ENCODE results near the gene EVX2.

The EVX2 gene

DNA sequence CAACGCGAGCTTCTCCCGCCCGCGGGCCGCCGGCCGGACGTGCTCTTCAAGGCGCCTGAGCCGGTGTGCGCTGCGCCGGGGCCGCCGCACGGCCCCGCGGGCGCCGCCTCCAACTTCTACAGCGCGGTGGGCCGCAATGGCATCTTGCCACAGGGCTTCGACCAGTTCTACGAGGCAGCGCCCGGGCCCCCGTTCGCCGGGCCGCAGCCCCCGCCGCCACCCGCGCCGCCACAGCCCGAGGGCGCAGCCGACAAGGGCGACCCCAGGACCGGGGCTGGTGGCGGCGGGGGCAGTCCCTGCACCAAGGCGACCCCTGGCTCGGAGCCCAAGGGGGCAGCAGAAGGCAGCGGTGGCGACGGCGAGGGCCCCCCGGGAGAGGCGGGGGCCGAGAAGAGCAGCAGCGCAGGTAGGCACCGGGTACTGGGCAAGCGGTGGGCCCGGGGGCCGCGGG, 24.0 kb upstream of the EVX2 start:
- no peak for DNase-seq (ENCODE audit: low read depth)

DNA sequence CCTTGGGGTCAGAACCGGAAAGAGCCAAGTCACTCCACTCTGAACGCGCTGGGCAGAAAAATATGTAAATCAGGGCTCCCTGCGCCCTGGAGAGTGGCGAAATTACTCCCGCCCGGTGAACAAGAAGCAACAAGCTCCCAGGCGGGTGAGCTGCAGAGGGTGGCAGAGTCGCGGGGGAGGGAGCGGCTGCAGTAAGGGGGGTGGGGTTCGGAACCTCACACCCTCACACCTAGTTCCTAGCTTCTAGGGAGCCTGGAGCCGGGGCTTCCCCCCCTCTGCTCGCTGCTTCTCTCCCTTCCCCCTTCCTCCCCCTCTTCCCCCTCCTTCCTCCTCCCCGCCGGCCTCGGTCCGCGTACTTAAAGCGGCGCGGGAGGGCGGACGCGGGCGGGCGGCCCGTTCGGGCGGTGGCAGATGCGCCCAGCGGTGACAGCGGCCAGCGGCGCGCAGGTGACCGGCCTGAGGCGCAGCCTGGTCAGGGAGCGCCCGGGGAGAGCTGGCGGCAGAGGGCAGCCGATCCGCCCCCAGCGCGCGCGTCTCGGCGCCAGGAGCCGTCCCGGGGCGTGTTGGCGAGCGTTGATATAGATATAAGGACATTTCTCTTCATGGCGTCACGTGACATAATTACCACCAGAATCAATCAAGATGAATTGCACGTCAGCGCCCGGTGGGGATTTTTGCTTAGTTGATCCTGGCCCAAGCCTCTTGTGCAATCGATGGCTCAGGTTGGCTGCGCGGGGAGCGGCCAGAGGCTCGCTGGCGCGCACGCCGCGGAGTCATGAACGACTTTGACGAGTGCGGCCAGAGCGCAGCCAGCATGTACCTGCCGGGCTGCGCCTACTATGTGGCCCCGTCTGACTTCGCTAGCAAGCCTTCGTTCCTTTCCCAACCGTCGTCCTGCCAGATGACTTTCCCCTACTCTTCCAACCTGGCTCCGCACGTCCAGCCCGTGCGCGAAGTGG, 23.1 kb upstream of the EVX2 start, which contains the start of gene HOXD11:
Gene HOXD11 (plus strand): TSS at position 700 of the 959 bp plus-strand sequence. CDS start 76 bp downstream, at position 776.
- no peak for DNase-seq (ENCODE audit: low read depth)

DNA sequence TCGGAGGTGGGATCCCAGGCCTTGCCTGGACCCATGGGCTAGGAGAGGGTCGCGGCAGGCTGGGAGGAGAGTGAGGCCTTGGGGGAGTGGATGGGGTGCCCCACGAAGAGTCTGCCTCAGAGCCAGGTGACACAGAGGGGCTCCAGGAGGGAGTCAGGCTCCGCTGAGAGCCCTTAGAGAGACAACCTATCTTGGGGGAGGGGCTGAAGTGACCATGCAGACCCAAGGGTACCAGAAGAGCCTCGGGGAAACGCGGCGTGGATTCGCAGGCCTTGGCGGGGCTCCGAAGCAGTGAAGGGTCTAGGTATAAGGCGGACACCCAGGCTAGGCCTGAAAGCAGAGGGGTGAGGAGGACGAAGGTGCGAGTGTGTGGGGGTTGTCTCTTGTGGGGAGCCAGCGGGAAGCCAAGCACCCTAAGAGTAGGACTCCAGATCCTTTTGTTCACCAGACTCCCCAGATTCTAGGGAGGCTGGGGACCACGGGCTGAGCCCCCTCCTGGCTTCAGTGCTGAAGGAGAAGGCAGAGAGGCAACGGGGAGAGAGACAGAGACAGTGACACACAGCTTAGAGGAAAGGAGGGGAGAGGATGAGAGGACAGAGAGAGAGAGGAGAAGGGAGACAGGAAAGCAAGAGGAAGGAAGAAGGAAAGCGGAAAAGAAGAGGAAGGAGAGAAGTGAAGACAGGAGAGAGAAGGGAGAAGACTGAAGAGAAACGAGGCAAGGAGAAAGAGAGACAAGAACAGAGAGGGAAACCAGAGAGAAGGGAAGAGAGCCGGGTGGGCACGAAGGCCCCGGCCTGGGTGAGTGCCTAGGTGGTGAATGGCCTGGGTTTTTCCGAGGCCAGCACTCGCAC, 22.2 kb upstream of the EVX2 start:
- no peak for DNase-seq (ENCODE audit: low read depth)

DNA sequence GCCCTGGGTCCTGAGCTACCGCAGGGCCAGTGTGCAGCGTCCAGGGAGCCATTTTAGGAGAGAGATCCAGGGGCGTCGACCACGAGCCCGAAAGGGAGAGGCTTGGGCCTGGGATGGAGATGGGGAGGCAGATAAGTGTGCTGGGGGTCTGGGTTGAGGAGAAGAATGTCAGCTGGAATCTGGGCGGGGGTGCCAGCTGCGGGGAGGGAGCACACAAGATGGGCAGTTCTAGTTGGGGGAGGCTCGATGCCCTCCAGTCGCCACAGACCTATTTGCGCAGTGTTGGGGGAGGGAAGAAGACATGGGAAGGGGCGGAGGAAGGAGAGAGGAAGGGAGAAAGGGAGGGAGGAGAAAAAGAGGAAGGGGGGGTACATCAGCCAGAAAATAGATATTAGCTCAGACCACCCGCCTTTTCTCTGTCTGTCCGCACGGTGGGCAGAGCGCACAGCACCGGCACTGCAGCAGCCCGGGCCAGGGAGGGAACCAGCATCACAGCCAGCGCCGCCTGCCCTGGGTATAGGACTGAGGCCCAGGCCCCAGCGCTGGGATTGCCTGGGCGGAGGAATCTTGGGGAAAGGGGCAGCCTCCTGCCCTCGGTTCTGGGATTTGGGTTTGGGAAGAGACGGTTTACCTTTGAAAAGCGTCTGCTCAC, 21.4 kb upstream of the EVX2 start:
- DNase-seq (ENCODE audit: low read depth) = no peak

DNA sequence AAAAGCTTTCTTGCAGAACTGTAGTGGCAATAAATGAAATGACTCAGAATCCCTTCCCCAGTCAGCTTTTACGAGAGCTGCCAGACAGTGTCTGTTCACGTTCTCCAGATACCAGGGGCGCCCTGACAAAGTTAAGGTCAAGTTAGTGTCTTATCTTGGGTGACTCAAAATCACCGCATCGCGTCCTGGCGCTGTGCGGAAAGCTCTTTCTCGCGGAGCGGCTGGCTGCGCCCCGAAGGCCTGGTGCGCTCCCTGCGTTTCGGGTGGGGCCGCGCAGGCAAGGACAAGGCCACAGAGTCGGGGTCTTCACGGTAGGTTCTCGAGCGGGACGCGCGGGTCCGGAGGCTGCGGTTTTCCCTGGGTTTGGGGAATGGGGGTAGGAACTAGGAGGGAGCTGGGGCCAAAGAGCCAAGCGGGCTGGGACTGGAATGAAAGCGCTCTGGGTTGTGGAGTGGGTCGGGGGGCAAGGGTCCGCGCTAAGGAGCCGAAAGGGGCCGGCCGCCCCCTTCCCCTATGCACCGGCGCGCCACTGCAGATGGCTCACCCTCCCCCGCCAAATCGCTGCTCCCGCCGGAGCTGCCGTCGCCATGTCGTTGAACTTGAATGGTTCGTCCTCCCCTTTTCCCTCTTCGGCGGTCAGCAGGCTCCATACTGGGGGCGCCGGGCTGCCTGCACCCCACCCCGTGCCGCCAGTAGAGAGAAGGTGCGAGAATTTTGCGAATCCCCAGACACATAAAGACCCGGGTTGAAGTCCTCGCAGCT, 20.7 kb upstream of the EVX2 start:
- DNase-seq (ENCODE audit: low read depth) = no peak

DNA sequence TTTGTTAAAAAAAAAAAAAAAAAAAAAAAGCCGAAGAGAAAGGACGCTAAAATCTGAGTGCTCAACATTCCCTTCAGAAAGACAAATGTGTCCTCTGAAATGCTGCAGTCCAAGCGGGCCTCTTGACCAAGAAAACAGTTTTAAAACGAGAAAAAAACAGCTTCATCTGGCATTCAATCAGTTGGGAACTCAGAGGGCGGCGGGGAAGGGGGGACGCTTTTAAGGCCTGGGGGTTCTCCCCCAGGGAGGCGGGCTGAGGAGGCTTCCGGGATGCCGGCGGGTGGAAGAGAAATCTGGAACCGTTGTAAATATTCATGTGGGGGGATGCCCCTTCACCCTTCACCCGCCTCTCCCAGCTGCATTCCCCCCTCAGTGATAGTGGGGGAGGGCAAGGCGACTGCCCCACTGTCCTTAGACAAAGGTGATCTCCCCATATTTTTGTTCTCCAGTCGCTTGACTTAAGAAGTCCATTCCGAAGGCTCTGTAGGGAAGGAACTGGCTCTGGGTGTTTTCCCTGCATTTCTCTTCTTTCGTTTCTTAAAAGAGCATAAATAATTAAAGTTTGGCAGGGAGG, 20.1 kb upstream of the EVX2 start:
- no peak for DNase-seq (ENCODE audit: low read depth)

DNA sequence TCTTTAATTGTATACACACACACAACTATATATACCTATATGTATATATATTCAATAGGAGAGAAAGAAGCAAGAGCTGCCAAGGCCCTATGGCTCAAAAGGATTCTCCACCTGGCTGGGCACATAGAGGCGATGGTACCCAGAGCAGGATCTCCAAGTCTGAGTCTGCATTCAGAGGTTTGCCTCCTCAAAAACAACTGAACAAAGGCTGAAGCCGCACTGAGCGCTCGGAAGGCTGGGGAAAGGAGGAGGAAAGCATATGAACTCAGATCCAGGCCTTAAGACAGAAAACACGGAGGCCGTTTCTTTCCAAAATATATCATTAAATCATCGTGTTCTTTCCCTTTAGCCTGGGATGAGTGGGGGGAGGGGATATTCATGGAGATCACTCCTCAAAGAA, 19.4 kb upstream of the EVX2 start:
- no peak for DNase-seq (ENCODE audit: low read depth)

DNA sequence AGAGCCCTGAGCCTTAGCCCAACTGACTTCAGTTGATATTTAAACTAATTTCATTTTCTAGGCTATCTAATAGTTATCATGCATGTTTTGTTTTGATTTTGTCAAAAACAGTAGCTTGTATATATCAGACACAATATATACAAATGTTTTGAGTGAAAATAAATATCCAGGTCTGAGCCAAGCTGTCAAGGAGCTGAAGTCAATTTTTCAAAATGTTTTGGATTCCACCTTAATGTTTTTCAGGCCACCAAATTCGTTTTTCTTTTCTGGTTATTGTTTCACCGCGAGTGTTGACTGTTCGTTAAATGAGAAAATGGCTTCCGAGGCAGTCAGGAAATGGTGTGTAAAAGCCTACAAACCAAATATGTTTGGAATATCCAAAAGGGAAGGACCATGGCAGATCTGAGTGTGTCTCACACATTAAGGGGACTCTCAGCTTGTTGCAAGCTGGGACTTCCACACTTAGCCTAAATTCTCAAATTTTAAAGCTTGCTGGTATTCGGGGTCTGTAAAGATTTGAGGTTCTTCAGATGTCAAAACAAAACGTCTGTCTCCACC, 18.6 kb upstream of the EVX2 start:
- no peak for DNase-seq (ENCODE audit: low read depth)

DNA sequence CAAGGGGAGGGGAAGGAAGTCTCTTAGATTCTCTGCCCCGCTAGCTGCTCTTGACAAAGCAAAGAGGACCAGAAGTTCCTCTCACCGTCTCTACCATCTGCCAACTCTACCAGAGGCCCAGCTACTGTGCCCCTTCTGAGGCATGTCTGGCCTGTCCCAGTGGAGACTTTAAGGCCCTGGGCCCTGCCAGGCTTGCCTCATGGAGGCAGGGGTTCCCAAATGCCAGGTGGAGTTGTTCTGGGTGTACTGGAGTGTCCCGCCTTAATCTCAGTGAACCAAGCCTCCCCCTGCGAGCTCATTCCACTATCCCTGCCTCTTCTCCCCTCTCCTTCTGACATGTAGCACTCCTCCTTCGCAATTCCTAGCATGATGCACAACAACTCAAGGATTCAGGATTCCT, 18.1 kb upstream of the EVX2 start:
- DNase-seq (ENCODE audit: low read depth) = no peak

DNA sequence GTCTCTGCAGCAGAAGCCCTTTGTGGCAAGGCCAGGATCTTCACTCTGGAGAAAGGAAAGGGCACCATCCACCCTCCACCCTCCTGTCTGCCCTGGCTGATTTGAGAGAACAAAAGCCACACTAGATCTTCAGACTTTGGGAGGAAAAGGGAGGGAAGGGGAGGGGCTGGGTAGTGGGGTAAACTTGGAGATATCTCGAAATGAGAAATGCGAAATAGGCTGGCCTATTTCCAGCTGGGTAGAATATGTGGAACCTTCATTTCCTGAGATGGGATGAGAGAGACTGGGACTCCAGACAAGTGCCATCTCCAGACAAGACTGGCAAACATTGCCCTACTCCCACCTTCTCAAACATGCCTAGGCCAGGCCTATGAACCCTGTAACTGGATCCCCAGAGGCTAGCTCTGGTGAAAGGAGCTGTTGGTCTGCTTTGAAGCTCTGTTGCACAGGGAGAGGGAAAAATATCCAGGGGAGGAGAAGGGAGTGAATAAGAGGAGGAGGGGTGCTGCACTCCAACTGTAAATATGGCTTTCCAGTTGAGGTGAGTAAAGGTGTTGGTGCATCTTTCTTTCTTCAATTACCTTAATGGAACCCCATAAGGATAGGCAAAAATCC, 17.6 kb upstream of the EVX2 start:
- no peak for DNase-seq (ENCODE audit: low read depth)

DNA sequence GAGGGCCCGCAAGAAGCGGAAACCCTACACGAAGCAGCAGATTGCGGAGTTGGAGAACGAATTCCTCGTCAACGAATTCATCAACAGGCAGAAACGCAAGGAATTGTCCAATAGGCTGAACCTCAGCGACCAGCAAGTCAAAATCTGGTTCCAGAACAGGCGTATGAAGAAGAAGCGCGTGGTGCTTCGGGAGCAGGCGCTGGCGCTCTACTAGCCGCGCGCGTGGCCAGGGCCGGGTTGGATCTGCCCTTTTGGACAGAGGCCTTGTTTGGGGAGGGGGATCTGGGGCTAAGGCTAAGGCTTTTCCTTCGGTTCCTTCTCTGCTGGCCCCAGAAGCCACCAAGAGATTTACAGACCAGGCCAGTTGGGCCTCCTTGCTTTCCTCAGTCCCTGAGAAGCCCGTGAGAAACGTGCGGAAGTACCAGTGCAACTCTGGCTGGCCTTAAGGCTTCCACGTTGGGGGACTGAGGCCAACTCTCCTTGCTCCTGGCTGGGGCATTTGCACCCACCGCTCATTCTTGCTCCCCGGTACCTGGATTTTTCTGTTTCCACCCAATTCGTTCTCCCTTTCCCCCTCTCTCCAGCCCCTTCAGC, 16.9 kb upstream of the EVX2 start:
- no peak for DNase-seq (ENCODE audit: low read depth)

DNA sequence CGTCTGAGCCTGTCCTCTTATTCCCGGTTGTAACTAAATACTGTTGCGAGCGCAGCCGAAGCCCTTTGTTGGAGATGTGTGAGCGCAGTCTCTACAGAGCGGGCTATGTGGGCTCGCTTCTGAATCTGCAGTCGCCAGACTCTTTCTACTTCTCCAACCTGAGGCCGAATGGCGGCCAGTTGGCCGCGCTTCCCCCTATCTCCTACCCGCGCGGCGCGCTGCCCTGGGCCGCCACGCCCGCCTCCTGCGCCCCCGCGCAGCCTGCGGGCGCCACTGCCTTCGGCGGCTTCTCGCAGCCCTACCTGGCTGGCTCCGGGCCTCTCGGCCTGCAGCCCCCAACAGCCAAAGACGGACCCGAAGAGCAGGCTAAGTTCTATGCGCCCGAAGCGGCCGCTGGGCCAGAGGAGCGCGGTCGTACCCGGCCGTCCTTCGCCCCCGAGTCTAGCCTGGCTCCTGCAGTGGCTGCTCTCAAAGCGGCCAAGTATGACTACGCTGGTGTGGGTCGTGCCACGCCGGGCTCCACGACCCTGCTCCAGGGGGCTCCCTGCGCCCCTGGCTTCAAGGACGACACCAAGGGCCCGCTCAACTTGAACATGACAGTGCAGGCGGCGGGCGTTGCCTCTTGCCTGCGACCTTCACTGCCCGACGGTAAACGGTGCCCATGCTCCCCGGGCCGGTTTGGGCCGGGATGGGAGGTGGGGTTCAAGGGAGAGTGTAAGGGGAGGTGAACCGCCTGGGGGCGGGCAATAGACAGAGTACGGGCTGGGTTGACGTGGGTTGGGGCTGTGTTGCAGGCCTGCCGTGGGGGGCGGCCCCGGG, 16.2 kb upstream of the EVX2 start, which contains the start of gene HOXD12:
Gene HOXD12 (plus strand): TSS at position 68 of the 819 bp plus-strand sequence. CDS start 7 bp downstream, at position 75.
- no peak for DNase-seq (ENCODE audit: low read depth)

DNA sequence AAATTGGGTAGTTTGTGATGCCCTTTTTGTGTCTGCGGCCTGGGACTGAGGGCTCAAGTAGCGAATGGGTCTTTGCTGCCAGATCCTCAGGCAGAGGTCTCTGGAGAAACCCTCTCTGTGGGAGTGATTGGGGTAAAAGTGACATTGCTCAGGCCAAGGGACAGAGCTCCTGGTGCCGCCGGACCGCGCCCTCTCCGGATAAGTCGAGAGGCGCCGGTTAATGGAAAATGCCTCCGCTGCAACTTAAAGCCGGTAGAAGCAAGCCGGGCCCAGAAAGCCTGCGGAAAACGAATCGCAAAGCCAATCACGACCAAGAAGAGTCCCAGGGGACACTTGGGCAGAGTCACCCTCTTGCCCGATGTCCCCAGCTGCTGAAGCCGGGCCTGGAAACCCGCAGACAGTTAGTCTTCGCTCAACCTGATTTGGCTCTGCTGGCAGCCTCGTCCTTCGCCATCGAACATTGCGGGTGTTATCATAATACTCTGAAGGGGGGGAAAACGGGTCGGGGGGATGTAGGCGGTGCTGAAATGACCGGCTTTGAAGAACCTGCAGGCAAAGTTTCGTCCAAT, 15.5 kb upstream of the EVX2 start:
- no peak for DNase-seq (ENCODE audit: low read depth)

DNA sequence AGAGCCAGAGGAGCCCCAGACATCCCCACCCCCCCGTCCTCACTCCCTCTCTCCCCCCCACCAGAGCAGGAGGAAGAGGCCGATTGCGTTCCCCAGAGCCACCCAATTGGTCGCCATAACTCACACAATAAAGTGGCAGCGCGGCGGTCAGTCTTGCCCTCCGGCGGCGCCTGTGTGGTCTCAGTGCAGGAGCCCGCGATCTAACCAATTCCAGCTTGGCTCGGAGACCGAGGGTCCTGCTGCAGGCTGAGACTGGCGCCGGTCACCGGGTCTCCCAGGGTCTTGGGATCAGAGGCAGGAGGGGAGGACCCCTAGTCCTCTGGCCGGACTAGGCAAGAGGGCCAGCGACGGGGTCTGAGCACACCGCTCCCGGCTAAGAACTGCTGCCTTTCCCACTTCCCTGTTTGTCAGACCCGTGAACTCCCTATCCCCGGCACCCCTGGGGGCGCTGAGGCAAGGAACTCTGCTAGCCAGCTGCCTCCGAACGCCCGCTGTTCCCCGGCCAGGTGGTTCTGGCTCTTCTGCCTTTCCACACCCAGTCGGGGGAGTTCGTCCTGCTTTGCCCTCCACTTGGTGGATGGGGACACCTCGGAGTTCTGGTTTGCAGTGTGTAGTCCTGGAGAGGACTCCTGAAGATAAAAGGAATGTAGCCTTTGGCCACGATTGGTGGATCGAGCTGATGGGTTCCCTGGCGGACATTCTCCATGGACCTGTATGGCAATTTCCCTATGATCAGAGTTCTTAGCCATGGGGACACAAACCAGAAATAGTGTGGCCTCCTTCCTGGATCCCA, 14.8 kb upstream of the EVX2 start:
- no peak for DNase-seq (ENCODE audit: low read depth)

DNA sequence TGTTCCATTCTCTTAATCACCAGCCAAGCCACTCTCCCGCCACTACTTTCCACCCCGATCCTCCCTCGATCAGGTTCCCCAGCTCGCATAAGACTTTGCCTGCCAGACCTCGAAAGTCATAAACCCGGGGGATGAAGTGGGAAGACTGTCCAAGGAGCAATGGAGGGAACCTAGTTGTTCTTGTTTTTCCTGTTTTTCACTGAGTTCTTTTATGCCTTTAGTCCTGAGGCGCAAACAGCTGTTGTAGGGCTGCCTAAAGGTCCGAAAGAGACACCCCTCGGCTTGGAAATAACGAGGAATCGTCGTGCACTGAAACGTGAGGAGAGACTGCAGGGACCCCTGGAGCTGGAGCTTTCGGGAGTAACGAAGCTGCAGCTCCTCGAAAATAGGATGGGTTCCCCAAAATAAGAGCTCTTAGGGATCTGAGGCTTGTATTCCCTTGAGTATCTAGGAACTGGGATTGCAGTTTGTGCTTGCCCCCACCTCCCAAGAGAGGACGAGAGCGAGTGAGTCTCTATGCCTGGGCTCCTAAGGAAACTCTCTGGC, 14.1 kb upstream of the EVX2 start:
- DNase-seq (ENCODE audit: low read depth) = no peak

DNA sequence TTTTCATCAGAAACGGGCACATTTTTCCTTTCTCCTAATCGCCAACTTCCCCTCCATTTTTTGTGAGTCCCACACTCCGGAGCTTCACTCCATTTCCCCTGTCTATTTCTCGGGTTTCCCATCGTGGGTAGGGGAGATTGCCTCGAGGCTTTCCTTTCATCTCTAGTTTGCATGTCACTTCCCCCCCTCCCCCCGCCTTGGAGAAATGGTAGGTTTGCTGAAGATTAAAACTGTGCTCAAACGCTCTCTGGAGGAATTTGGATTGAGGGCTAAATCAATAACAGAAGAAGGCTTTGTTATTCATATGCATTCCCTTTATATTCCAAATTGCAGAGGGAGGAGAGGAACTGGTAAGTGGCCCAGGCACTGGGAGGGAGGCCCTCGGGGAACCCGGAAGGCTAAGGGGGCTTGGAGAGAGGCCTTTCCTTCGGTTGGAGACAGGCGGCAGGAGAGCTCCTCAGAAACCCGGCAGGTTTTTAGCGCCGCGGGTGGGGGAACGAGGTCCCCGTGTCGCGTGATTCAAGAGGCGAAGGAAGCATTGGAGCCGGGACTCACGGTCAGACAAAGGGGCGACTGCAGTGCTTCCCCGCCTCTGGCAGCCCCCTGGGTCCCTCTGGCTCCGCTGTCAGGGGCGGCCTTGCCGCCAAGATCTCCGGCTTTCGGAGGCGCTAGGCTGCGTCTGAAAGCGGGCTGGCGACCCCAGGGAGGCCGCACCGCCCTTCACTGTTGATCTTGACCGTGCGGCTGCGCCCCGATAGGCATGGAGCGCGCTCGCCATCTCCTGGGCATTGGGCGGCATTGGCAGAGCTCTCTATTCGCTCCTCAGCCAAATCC, 13.4 kb upstream of the EVX2 start:
- DNase-seq (ENCODE audit: low read depth) = peak; percentile 35
